Panc1 (cell line): ENCODE data around the gene GHRHR.

Experiments used
- CTCF ChIP-seq: fragments of 450-650 bp; IDR thresholded peaks from 2 replicates; pipeline ENCODE4 v1.5.1; 2017; ENCODE audit warnings: mild to moderate bottlenecking
- POLR2AphosphoS5 ChIP-seq: IDR thresholded peaks from 2 replicates; pipeline ENCODE4 v1.6.1; 2012; ENCODE audit warnings: mild to moderate bottlenecking, low read depth, low read length, moderate library complexity
- REST ChIP-seq, 2 experiments: IDR thresholded peaks; 2 replicates each; pipeline ENCODE4 v1.6.1; 2011 to 2012; ENCODE audit warnings: low read depth in 2 of 2, control low read depth in 1 of 2, low read length in 1 of 2, mild to moderate bottlenecking in 1 of 2, moderate library complexity in 1 of 2; ENCODE audit not compliant: insufficient read depth in 1 of 2
- TCF7L2 ChIP-seq: IDR thresholded peaks from 2 replicates; pipeline ENCODE4 v1.6.1; 2011; ENCODE audit warnings: mild to moderate bottlenecking, low read depth, low read length, inconsistent platforms

GRCh38 chr7:30992414-30992813, 28.7 kb downstream of the GHRHR start:
- TF ChIP-seq REST (IDR thresholded peaks at IDR 0.05; ENCODE audit: insufficient read depth in 1 of 2, low read depth in 2 of 2, low read length in 1 of 2) (no peak), CTCF (no peak), POLR2AphosphoS5 (no peak), TCF7L2 (no peak)
